H1 (cell line): ENCODE measurements around the gene RASGEF1C. TPM values are rescaled to one million over a fixed set of nuclear protein-coding genes. Genes with fewer than 3 reads are reported as not detected.

Source experiments
- GTF2F1 ChIP-seq: IDR thresholded peaks from 2 replicates; pipeline ENCODE4 v1.6.1; 2012; ENCODE audit warnings: low read depth, low read length, improper control_type of control experiment, borderline replicate concordance
- RAD21 ChIP-seq, 2 experiments: IDR thresholded peaks in 1 of 2; conservative IDR thresholded peaks in 1 of 2; 2 replicates each; pipeline ENCODE4 v1.6.1; 2011; ENCODE audit warnings: low read depth in 2 of 2, low read length in 2 of 2, improper control_type of control experiment in 1 of 2, inconsistent platforms in 1 of 2, mild to moderate bottlenecking in 1 of 2, moderate library complexity in 1 of 2
- RFX5 ChIP-seq: IDR thresholded peaks from 2 replicates; pipeline ENCODE4 v1.6.1; 2011; ENCODE audit warnings: low read depth, low read length, improper control_type of control experiment, borderline replicate concordance
- SP4 ChIP-seq: IDR thresholded peaks from 2 replicates; pipeline ENCODE4 v1.6.1; 2012; ENCODE audit warnings: low read length, inconsistent platforms
- polyA plus RNA-seq, 7 experiments: library from polyadenylated mRNA; depleted of rRNA in 3 of 7; stranded (reverse) in 5 of 7; unstranded in 2 of 7; fragments of >200 nt in 5 of 7; fragments of 200-250 nt in 2 of 7; gene quantifications; 1 replicate in 5 of 7; 2 replicates in 1 of 7; 4 replicates in 1 of 7; pipeline versions ENCODE4 v1.2.1 to v1.2.3, GENCODE V29; 2011 to 2013; ENCODE audit warnings: missing spikeins in 2 of 7, mixed read lengths in 2 of 7
- total RNA-seq: library from RNA; stranded (reverse); fragmentation: NEBNext Ultra II Directional; extraction: Animal tissue kit (Norgen Biotek cat#: 25700); gene quantifications from 2 replicates; pipeline ENCODE4 v1.2.1, GENCODE V29; 2021
- TF ChIP-seq, protein P1 (sequence below): fragments of 300-600 bp; sonication (generic); IDR thresholded peaks from 2 replicates; pipeline ENCODE4 v1.7.1; 2012; ENCODE audit warnings: low read length, moderate library complexity, mild to moderate bottlenecking, inconsistent platforms; ENCODE audit not compliant: insufficient replicate concordance

Gene RASGEF1C
- total and polyA plus RNA-seq, 2 of the 8 experiments (the other 6 are each of a cell fraction or from before 2014, with no cell fraction given): 0.26 to 0.61 TPM

- TF ChIP-seq, protein P1, sequence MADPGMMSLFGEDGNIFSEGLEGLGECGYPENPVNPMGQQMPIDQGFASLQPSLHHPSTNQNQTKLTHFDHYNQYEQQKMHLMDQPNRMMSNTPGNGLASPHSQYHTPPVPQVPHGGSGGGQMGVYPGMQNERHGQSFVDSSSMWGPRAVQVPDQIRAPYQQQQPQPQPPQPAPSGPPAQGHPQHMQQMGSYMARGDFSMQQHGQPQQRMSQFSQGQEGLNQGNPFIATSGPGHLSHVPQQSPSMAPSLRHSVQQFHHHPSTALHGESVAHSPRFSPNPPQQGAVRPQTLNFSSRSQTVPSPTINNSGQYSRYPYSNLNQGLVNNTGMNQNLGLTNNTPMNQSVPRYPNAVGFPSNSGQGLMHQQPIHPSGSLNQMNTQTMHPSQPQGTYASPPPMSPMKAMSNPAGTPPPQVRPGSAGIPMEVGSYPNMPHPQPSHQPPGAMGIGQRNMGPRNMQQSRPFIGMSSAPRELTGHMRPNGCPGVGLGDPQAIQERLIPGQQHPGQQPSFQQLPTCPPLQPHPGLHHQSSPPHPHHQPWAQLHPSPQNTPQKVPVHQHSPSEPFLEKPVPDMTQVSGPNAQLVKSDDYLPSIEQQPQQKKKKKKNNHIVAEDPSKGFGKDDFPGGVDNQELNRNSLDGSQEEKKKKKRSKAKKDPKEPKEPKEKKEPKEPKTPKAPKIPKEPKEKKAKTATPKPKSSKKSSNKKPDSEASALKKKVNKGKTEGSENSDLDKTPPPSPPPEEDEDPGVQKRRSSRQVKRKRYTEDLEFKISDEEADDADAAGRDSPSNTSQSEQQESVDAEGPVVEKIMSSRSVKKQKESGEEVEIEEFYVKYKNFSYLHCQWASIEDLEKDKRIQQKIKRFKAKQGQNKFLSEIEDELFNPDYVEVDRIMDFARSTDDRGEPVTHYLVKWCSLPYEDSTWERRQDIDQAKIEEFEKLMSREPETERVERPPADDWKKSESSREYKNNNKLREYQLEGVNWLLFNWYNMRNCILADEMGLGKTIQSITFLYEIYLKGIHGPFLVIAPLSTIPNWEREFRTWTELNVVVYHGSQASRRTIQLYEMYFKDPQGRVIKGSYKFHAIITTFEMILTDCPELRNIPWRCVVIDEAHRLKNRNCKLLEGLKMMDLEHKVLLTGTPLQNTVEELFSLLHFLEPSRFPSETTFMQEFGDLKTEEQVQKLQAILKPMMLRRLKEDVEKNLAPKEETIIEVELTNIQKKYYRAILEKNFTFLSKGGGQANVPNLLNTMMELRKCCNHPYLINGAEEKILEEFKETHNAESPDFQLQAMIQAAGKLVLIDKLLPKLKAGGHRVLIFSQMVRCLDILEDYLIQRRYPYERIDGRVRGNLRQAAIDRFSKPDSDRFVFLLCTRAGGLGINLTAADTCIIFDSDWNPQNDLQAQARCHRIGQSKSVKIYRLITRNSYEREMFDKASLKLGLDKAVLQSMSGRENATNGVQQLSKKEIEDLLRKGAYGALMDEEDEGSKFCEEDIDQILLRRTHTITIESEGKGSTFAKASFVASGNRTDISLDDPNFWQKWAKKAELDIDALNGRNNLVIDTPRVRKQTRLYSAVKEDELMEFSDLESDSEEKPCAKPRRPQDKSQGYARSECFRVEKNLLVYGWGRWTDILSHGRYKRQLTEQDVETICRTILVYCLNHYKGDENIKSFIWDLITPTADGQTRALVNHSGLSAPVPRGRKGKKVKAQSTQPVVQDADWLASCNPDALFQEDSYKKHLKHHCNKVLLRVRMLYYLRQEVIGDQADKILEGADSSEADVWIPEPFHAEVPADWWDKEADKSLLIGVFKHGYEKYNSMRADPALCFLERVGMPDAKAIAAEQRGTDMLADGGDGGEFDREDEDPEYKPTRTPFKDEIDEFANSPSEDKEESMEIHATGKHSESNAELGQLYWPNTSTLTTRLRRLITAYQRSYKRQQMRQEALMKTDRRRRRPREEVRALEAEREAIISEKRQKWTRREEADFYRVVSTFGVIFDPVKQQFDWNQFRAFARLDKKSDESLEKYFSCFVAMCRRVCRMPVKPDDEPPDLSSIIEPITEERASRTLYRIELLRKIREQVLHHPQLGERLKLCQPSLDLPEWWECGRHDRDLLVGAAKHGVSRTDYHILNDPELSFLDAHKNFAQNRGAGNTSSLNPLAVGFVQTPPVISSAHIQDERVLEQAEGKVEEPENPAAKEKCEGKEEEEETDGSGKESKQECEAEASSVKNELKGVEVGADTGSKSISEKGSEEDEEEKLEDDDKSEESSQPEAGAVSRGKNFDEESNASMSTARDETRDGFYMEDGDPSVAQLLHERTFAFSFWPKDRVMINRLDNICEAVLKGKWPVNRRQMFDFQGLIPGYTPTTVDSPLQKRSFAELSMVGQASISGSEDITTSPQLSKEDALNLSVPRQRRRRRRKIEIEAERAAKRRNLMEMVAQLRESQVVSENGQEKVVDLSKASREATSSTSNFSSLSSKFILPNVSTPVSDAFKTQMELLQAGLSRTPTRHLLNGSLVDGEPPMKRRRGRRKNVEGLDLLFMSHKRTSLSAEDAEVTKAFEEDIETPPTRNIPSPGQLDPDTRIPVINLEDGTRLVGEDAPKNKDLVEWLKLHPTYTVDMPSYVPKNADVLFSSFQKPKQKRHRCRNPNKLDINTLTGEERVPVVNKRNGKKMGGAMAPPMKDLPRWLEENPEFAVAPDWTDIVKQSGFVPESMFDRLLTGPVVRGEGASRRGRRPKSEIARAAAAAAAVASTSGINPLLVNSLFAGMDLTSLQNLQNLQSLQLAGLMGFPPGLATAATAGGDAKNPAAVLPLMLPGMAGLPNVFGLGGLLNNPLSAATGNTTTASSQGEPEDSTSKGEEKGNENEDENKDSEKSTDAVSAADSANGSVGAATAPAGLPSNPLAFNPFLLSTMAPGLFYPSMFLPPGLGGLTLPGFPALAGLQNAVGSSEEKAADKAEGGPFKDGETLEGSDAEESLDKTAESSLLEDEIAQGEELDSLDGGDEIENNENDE: no peak
- TF ChIP-seq SP4: no peak
- no peak for TF ChIP-seq RFX5
- TF ChIP-seq GTF2F1: no peak
- no peak for TF ChIP-seq RAD21 (IDR thresholded peaks at IDR 0.05 in 1 of 2, conservative IDR thresholded peaks at IDR 0.05 in 1 of 2; ENCODE audit: low read depth in 2 of 2, low read length in 2 of 2)
- TF ChIP-seq, all 59 proteins: peak for 0
Observed at GRCh38 chr5:180140571-180140970, 68.4 kb downstream of the RASGEF1C start (continued).
